Glomerular endothelial cell (primary cell): Measurements from ENCODE around the gene ZBTB16. TPM values are rescaled to one million over a fixed set of nuclear protein-coding genes. Genes with fewer than 3 reads are reported as not detected.

Experiments
- DNase-seq: peaks from one replicate; pipeline ENCODE4 v3.0.0-alpha.2; 2011; ENCODE audit warnings: low read depth, low spot score; ENCODE audit errors: extremely low read depth
- total RNA-seq: library from RNA; depleted of rRNA; stranded (reverse); fragments of >200 nt; gene quantifications from 2 replicates; pipeline ENCODE4 v1.2.3, GENCODE V29; 2015

The ZBTB16 gene
- total RNA-seq, 1 donor from 2014 or later = 6.9 TPM

GRCh38 chr11:114147375-114148012 is 88.0 kb downstream of the ZBTB16 start:
- no peak for DNase-seq

GRCh38 chr11:114148013-114148382 is 88.5 kb downstream of the ZBTB16 start:
- no peak for DNase-seq

- DNase-seq = no peak
Observed at GRCh38 chr11:114149689-114150407, 90.3 kb downstream of the ZBTB16 start.

GRCh38 chr11:114150671-114151070 is 91.2 kb downstream of the ZBTB16 start:
- DNase-seq = no peak

GRCh38 chr11:114151631-114152030 is 92.1 kb downstream of the ZBTB16 start:
- no peak for DNase-seq

GRCh38 chr11:114152162-114152561 is 92.7 kb downstream of the ZBTB16 start:
- DNase-seq = no peak

- DNase-seq = no peak
Observed at GRCh38 chr11:114152785-114153184, 93.3 kb downstream of the ZBTB16 start.

GRCh38 chr11:114153224-114153623 is 93.7 kb downstream of the ZBTB16 start:
- no peak for DNase-seq

GRCh38 chr11:114154271-114155047 is 94.9 kb downstream of the ZBTB16 start:
- DNase-seq = no peak

- DNase-seq = no peak
Observed at GRCh38 chr11:114155116-114155515, 95.6 kb downstream of the ZBTB16 start.

GRCh38 chr11:114156131-114156581 is 96.6 kb downstream of the ZBTB16 start:
- no peak for DNase-seq

GRCh38 chr11:114156782-114157181 is 97.3 kb downstream of the ZBTB16 start:
- no peak for DNase-seq

GRCh38 chr11:114157476-114158050 is 98.1 kb downstream of the ZBTB16 start:
- no peak for DNase-seq

GRCh38 chr11:114158421-114158820 is 98.9 kb downstream of the ZBTB16 start:
- no peak for DNase-seq

GRCh38 chr11:114158886-114159285 is 99.4 kb downstream of the ZBTB16 start:
- DNase-seq = no peak

- no peak for DNase-seq
Observed at GRCh38 chr11:114159320-114159719, 99.8 kb downstream of the ZBTB16 start.

- DNase-seq = peak; percentile 90
Observed at GRCh38 chr11:114159802-114160632, 100.5 kb downstream of the ZBTB16 start.

GRCh38 chr11:114160894-114161293 is 101.4 kb downstream of the ZBTB16 start:
- no peak for DNase-seq

- DNase-seq = no peak
Observed at GRCh38 chr11:114161486-114162250, 102.2 kb downstream of the ZBTB16 start.

- peak; percentile 98 for DNase-seq
Observed at GRCh38 chr11:114162719-114163123, 103.2 kb downstream of the ZBTB16 start.
